Activated effector memory CD4-positive, alpha-beta T cell treated with anti-CD3 and anti-CD28 coated beads, Interleukin-2, amount 50 U/mL, for 16 hours (primary cell): ENCODE data around the gene FKBP15.
"Not testable (repeated sequence)": the region's sequence is repeated elsewhere in the genome, so short reads cannot be mapped to it uniquely, and the experiment has no call there.

Source experiments
- DNase-seq: peaks from one replicate; pipeline ENCODE4 v3.0.0-alpha.2; 2020

FKBP15 gene

DNA sequence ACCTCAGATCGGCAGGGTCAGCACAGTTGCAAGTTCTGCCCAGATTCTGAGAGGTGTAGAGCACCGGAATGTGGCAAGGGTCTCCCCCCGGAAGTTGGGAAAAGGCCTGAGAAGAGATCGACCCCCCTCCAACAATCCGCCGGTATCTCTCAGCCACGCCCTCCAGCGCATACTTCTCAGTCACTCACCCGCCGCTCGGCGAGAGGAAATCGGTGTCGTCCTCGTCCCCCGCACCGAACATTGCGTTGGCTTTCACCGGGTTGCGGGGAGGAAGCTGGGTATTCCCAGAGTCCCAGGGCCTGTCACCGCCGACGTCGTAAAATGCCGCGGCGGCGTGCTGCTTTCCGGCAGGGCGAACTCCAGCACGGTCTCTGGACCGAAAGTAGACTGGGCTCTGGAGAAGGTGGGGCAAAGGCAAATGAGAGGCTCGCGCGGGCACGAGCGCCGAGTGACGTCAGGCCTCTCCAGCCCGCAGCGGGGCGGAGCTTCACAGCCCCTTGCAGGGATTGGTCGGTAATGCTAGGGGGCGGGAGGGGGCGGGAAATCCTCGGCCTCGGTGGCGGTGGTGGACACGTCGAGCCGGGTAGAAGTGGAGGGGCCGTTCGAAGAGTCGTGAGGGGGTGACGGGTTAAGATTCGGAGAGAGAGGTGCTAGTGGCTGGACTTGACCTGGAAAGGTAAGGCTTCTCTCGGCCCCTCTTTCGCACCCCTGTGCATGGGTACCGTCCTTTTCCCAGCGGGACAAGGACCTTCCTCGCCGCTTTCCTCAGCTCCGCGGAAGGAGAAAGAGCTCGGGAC, at the start of gene FKBP15, which contains the start of gene SLC31A1:
Gene FKBP15 (minus strand): TSS at position 275 of the 797 bp plus-strand sequence. CDS start 34 bp downstream, at position 241.
Gene SLC31A1 (plus strand): TSS at position 542 of the 797 bp plus-strand sequence. CDS start 34,605 bp downstream, outside the sequence.
- peak; percentile 99 for DNase-seq

GRCh38 chr9:113269871-113270270, 48.8 kb upstream of the FKBP15 start:
- no peak for DNase-seq

DNA sequence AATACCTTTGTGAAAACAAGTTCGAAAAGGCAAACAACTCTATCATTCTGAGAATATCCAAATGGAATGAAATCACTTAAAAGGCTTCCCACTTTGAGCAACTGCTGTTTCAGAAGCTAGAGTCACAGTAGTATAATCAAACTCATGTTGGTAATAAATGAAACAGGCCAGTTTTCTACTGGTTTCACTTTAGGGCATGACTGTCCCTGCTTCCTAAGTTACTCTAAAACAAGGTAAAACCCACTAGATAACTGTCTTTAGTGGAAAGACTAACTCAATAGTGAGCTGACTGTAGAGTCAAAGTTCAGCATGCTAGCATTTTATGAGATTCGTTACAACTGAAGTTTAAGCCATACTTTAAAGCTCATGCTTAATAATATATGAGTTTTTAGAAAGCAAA, 48.3 kb upstream of the FKBP15 start:
- DNase-seq = no peak

GRCh38 chr9:113267911-113268566, 47.0 kb upstream of the FKBP15 start:
- no peak for DNase-seq

- DNase-seq = no peak
Measured at GRCh38 chr9:113266174-113266573, 45.1 kb upstream of the FKBP15 start.

GRCh38 chr9:113261917-113262671, 41.0 kb upstream of the FKBP15 start:
- no peak for DNase-seq

DNA sequence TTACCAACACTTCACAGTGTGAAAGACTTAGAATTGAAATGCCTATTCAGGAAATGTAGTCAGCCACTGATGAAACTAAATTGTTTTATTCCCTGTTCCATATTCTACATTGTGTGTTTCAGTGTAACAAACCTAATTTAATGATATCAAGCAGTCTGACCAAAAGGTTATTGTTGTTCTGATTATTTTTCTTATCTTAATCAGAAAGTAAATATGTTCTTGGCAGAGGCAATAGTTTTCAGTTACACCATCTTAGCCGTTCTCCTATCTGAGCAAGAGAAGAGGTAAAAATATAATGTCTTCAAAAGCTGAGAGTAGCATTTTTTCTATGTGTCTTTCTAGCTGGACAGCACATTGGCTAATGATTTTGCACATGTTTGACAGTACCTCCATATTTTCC, 37.2 kb upstream of the FKBP15 start:
- DNase-seq = no peak

GRCh38 chr9:113257863-113258262, 36.8 kb upstream of the FKBP15 start:
- no peak for DNase-seq

DNA sequence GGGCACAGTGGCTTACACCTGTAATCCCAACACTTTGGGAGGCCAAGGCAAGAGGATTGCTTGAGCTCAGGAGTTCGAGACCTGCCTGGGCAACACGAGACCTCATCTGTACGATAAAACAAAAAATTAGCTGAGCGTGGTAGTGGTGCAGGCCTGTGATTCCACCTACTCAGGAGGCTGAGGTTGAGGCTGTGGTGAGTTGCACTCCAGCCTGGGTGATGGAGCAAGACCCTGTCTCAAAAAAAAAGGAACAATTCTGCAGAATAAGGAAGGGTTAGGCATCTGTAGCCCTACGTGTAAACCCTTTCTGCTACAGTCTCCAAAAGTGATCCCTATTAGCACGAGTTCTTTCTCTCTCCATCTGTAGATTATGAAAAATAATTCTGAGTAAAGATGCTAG, 34.4 kb upstream of the FKBP15 start:
- no peak for DNase-seq

GRCh38 chr9:113254991-113255390, 33.9 kb upstream of the FKBP15 start:
- DNase-seq = no peak

GRCh38 chr9:113250807-113251206, 29.7 kb upstream of the FKBP15 start:
- no peak for DNase-seq

DNA sequence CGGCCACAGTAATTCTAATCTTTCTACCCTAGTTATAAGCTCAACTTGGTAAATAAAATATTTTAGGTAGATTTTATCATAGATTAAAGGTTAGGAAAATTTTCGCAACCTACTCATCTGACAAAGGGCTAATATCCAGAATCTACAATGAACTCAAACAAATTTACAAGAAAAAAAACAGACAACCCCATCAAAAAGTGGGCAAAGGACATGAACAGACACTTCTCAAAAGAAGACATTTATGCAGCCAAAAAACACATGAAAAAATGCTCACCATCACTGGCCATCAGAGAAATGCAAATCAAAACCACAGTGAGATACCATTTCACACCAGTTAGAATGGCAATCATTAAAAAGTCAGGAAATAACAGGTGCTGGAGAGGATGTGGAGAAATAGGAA, 28.6 kb upstream of the FKBP15 start:
- not testable (repeated sequence) for DNase-seq

GRCh38 chr9:113247640-113248039, 26.6 kb upstream of the FKBP15 start:
- no peak for DNase-seq

DNA sequence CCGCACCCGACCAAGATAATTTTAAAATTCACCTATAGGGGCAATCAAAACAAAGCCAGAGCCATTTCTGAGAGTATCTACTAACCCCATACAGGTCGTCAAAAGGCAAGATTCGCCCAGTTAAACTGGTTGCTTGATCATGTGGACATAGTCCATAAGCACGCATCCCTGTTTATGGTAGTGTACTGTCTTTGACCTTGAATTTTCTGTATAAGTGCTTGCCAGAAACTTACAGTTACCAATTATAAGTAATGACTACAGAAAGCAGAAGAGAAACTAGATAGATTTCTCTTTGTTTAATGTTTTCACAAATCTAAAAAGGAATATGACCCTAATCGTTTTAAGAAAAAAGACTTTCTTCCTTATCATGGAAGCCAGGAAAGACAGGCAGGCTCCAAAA, 25.9 kb upstream of the FKBP15 start:
- DNase-seq = no peak

DNA sequence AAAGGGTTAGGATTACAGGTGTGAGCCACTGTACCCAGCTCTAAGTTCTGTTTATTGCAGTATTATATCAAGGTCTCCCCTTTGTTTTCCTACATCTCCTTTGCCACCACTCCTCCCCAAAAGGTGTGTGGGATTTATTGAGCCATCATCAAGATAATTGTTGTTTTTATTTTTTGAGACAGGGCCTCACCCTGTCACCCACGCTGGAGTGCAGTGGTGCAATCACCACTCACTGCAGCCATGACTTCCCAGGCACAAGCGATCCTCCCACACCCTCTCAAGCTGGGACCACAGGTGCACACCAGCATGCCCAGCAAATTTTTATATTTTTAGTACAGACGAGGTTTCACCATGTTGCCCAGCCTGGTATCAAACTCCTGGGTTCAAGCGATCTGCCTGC, 24.8 kb upstream of the FKBP15 start:
- DNase-seq = no peak

DNA sequence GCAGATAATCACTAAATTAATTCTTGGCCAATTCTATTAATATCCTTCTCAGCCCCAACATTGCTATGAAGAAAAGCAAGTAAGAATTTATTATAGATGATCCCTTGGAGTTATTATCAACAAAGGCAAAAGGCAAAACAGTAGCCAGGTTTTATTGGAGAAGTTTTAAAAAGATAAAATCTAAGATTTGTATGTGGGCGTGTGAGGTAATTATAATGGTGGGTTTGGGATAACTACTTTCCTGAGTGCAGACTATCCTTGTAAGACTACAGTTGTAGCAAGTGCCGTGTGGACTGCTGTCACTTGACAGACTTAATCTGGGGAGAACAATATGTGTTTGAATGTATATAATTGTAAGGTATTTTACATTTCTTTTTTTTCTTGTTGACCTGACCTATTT, 23.5 kb upstream of the FKBP15 start:
- no peak for DNase-seq

GRCh38 chr9:113241161-113241560, 20.1 kb upstream of the FKBP15 start:
- DNase-seq = no peak

- no peak for DNase-seq
Measured at GRCh38 chr9:113238859-113239232, 17.8 kb upstream of the FKBP15 start.

DNA sequence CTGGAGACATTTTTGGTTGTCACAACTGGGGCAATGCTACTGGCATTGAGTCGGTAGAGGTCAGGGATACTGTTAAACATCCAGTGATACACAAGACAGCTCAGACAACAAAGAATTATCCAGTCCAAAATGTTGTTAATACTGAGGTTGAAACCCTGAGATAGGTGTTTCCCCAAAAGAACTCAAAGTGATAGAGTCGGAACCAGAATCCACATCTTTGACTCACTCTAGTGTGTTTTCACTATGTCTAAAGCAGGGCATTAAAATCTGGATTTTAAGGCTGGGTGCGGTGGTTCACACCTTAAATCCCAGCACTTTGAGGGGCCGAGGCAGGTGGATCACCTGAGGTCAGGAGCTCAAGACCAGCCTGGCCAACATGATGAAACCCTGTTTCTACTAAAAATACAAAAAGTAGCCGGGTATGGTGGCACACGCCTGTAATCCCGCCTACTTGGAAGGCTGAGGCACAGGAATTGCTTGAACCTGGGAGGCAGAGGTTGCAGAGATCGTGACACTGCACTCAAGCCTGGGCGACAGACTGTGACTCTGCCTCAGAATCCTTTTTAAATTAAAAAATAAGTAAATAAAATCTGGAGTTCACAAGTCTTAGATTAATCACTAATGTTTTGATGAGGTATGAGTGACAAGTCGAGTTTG, 17.3 kb upstream of the FKBP15 start:
- no peak for DNase-seq

GRCh38 chr9:113237026-113237425, 15.9 kb upstream of the FKBP15 start:
- DNase-seq = no peak

DNA sequence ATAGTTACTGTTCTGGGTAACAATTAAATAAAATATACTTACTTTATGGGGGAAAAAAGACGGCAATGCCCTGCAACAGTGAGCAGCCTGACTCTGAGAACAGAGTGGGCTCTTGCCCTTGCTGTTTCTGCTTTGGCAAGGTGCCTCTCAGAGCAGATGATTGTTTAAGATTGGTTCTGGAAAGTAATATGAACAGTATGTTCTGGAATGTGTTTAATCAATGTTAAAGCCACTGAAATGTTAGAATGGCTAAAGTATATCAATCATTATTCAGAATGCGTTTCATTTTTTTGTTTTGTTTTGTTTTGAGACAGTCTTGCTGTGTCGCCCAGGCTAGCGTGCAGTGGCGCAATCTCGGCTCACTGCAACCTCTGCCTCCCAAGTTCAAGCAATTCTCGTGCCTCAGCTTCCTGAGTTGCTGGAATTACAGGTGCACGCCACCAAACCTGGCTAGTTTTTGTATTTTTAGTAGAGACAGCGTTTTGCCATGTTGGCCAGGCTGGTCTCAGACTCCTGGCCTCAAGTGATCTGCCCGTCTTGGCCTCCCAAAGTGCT, 14.7 kb upstream of the FKBP15 start:
- DNase-seq = not testable (repeated sequence)

GRCh38 chr9:113231701-113232100, 10.6 kb upstream of the FKBP15 start:
- DNase-seq = no peak
